MM.1S (cell line): Measurements from ENCODE around the gene CKS2.

Source experiments
- CTCF ChIP-seq: fragments of 300-600 bp; sonication (generic); IDR thresholded peaks from 2 replicates; pipeline ENCODE4 v1.5.1; 2016; ENCODE audit warnings: antibody characterized with exemption, low read length, mixed read lengths
- EZH2 ChIP-seq: fragments of 300-600 bp; sonication (generic); optimal IDR thresholded peaks from 2 replicates; pipeline ENCODE3; 2017; ENCODE audit warnings: low read depth, mild to moderate bottlenecking, antibody characterized with exemption, low read length, mixed read lengths
- EZH2phosphoT487 ChIP-seq: fragments of 300-600 bp; sonication (generic); IDR thresholded peaks from 2 replicates; pipeline ENCODE4 v1.6.1; 2018; ENCODE audit warnings: antibody characterized with exemption, low read length

GRCh38 chr9:89304020-89304833, 6.8 kb upstream of the CKS2 start:
- no peak for TF ChIP-seq CTCF
- no peak for TF ChIP-seq EZH2
- TF ChIP-seq EZH2phosphoT487 = no peak
